GM12874 (cell line): ENCODE measurements around the gene TENT5C.

Experiments
- CTCF ChIP-seq: IDR thresholded peaks from 2 replicates; pipeline ENCODE4 v1.5.1; 2011; ENCODE audit warnings: low read depth, mild to moderate bottlenecking, control low read depth, low read length, moderate library complexity; ENCODE audit not compliant: insufficient read depth

The TENT5C gene

GRCh38 chr1:117594261-117594990, 11.4 kb upstream of the TENT5C start:
- TF ChIP-seq CTCF = peak; percentile 29; the same call in 1 of the 2 replicates

DNA sequence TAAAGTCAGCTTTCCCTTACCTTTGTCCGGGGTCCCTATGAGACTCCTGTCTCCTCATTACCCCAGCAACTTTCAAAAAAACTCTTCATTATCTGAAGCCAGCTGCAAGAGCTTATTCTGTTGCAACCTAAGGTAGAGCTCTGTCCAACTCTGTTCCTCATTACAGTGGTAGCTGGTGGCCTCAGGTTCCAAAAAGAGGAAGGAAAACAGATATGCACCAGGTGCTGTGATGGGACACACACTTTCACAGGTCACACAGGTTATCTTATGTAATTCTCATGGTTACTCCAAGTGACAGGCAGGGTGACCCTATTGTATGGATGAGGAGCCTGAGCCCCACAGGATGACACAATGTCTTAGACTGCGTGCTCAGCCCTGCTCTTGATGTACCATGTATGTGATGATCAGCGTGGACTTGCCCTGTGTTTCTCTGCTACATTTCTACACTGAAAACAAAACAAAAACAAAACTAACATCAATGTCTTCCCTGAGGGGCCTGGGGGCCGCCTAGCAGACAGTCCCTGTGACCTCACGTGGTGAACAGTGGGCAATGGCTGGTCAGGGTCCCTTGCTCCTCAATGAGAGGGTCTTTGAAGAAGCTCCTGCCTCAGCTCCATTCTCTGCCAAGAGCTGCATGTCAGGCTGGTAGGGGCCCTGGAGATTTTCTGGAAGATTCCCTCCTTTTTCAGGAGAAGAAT, 9.7 kb upstream of the TENT5C start:
- TF ChIP-seq CTCF = no peak

- no peak for TF ChIP-seq CTCF
Observed at GRCh38 chr1:117598489-117598888, 7.4 kb upstream of the TENT5C start.

- TF ChIP-seq CTCF = no peak
Observed at GRCh38 chr1:117599286-117600221, 6.3 kb upstream of the TENT5C start.

DNA sequence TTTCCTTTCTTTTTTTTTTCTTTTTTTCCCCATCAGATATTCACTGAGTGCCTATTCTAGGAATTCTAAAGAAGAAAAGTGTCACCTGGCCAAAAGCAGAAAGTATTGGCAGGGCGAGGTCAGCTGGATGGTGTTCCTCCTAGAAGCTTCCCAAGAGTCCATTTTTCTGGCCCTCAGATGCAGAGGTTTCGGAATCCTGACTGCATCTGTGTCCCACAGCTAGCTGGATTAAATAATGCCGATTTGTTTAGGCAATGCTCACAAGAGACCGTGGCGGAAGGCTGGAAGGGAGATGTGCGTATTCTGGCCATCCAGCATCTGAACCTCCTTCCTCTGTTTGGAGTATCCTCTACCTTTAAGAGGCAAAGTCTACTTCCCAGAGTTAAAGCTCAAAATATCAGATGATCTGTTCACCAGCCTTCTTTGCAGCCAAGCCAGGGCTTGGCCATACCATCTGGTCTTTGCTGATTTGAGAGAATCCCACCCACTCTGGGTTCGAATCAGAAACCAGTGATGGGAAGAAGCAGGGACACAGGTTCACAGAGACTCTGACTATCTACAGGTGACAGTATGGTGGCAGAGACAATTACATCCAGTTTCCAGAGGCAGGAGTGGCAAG, 5.4 kb upstream of the TENT5C start:
- TF ChIP-seq CTCF = no peak

GRCh38 chr1:117600966-117601365, 4.9 kb upstream of the TENT5C start:
- TF ChIP-seq CTCF = no peak
